Activated naive CD8-positive, alpha-beta T cell treated with anti-CD3 and anti-CD28 coated beads, Interleukin-2, amount 50 U/mL, for 24 hours (primary cell): ENCODE results near the gene GALNT2.

Source experiments
- ATAC-seq: fragments of 150-1000 bp; cut with Tn5 transposase; one replicate; pipeline ENCODE4 v1.10.0; 2021
- DNase-seq: peaks from one replicate; pipeline ENCODE4 v3.0.0; 2021
- H3K27ac Mint-ChIP-seq: one replicate; pipeline ENCODE4 v1.8.0; 2021; ENCODE audit warnings: mild to moderate bottlenecking, mixed read lengths
- H3K27me3 Mint-ChIP-seq: one replicate; pipeline ENCODE4 v1.8.0; 2021; ENCODE audit warnings: mixed read lengths
- H3K36me3 Mint-ChIP-seq: one replicate; pipeline ENCODE4 v1.8.0; 2021; ENCODE audit warnings: low read depth, mixed read lengths
- H3K4me1 Mint-ChIP-seq: one replicate; pipeline ENCODE4 v1.8.0; 2021; ENCODE audit warnings: mixed read lengths
- H3K4me3 Mint-ChIP-seq: one replicate; pipeline ENCODE4 v1.8.0; 2021; ENCODE audit warnings: mild to moderate bottlenecking, moderate library complexity, mixed read lengths
- H3K9me3 Mint-ChIP-seq: one replicate; pipeline ENCODE4 v1.8.0; 2021; ENCODE audit warnings: mixed read lengths

GALNT2 gene

DNA sequence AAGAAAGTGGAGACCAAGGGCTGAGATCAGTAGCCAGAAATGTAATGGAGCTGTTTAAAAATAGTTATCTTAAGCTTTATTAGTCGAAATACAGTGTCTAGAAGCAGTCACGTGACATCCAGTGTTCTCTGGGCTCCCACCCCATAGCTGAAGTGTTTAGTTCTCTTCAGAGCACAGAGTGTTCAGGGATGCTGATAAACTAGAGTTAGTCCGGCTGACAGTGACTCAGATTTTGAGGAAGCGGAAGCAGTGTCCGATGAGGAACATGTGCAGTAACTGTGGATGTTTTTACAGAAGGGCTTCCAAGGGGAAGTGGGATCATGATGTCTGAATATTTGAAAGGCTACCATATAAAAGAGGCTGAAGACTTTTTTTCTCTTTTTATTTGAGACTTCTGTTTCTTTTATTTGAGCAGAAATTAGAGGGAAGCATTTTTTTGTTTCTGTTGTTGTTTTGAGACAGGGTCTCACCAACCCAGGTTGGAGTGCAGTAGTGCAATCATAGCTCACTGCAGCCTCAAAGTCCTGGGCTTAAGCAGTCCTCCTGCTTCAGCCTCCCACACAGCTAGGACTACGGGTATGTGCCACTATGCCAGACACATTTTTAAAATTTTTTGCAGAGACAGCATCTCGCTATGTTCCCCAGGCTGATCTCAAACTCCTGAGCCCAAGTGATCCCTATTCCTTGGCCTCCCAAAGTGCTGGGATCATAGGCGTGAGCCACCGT is 124.2 kb downstream of the GALNT2 start:
- peaks cover 43% of the 10 kb centered on the region for H3K4me1 Mint-ChIP-seq
- peaks cover 25% of the 10 kb centered on the region for H3K36me3 Mint-ChIP-seq
- H3K4me3 Mint-ChIP-seq = no peak overlapping the region
- H3K27ac Mint-ChIP-seq = no peak overlapping the region
- ATAC-seq = no peak
- H3K9me3 Mint-ChIP-seq = no peaks in the 10 kb centered on the region
- no peaks in the 10 kb centered on the region for H3K27me3 Mint-ChIP-seq
- no peak for DNase-seq

DNA sequence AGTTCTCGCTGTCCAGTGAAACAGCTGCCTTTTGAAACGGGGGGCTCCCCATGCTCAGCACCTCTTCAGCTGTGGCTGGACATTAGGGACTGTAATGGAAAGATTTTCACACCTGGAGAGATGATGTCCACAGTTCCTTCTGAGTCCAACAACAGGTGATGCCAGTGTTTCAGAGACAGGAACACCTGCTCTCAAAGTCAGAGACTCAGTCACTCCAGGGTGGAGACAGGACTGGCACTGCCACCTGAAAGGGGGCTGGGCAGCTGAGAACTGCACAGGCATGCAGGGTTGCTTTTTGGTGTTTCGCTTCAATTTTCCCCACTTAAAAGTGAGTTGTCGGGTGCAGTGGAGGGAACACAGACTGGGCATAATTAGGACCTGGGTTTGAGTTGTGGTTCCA is 124.8 kb downstream of the GALNT2 start:
- Mint-ChIP-seq H3K27ac (no peak overlapping the region), H3K27me3 (no peaks in the 10 kb centered on the region), H3K4me1 (peaks cover 37% of the 10 kb centered on the region), H3K9me3 (no peaks in the 10 kb centered on the region), H3K36me3 (peaks cover 23% of the 10 kb centered on the region), H3K4me3 (no peak overlapping the region)
- ATAC-seq (no peak), DNase-seq (no peak)

DNA sequence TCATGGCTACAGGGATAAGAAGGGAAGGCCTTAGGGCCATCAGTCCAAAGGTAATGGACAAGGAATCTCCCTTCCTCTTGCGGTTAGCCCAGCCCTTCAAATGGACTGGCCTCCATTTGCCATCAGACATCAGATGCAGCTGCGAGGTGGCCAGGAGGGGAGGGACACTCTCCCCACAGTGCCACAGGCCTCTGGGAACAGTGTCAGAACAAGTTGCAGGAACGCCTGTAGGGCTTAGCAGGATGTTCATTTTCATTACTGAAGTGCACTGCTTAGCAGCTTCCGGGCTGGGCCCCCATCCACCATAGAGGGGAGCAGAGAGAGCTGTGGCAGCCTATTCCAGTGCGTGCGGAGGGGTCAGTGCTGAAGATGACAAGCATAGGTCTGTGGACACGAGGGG is 127.5 kb downstream of the GALNT2 start:
- DNase-seq (no peak), ATAC-seq (no peak)
- Mint-ChIP-seq H3K27ac (peak overlapping the region; percentile 34), H3K4me1 (peaks cover 16% of the 10 kb centered on the region), H3K36me3 (peaks cover 6% of the 10 kb centered on the region), H3K27me3 (no peaks in the 10 kb centered on the region), H3K9me3 (no peaks in the 10 kb centered on the region), H3K4me3 (no peak overlapping the region)

DNA sequence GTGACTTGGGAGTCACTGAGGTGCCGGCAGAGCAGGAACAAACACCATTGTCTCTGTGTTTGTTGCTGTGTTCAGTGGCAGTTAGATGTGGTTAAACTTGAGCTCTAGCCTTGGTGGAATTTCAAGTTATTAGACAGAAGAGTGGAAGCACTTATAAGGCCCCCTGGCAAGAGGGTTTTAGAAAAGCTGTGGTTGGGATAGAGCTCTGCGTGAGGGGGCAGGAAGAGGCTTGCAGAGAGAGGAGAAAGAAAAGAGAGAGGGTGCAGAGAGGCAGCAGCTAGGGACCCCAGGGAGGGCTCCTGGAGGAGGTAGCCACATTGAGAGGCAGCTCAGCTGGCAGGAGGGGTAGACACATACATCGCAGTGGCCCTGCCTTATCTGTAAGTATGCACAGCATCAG is 128.2 kb downstream of the GALNT2 start:
- H3K4me3 Mint-ChIP-seq = no peak overlapping the region
- peaks cover 6% of the 10 kb centered on the region for H3K36me3 Mint-ChIP-seq
- ATAC-seq = no peak
- DNase-seq = no peak
- no peaks in the 10 kb centered on the region for H3K27me3 Mint-ChIP-seq
- no peak overlapping the region for H3K27ac Mint-ChIP-seq
- H3K4me1 Mint-ChIP-seq = peaks cover 14% of the 10 kb centered on the region
- no peaks in the 10 kb centered on the region for H3K9me3 Mint-ChIP-seq

DNA sequence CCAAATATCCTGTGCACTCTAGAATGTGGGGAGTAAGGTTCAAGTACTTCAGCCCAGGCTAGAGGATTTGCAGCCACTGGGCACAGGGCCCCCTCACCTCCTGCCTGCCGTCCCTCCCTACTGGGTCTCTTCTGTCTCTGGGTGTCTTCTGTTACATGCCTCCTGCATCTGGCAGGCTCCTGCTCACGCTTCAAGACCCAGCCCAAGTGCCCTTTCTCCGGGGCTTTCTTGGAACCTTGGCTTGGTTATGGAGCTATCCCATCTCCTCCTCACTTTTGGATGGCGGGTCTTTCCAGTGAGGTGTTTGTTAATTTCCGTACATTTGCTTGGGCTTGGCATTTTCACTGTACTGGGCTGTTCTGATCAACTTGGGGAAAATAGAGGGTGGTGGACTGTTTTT is 129.0 kb downstream of the GALNT2 start:
- no peak overlapping the region for H3K27ac Mint-ChIP-seq
- peaks cover 8% of the 10 kb centered on the region for H3K4me1 Mint-ChIP-seq
- no peaks in the 10 kb centered on the region for H3K27me3 Mint-ChIP-seq
- H3K4me3 Mint-ChIP-seq = no peak overlapping the region
- H3K9me3 Mint-ChIP-seq = no peaks in the 10 kb centered on the region
- ATAC-seq = no peak
- no peak for DNase-seq
- H3K36me3 Mint-ChIP-seq = peaks cover 6% of the 10 kb centered on the region

DNA sequence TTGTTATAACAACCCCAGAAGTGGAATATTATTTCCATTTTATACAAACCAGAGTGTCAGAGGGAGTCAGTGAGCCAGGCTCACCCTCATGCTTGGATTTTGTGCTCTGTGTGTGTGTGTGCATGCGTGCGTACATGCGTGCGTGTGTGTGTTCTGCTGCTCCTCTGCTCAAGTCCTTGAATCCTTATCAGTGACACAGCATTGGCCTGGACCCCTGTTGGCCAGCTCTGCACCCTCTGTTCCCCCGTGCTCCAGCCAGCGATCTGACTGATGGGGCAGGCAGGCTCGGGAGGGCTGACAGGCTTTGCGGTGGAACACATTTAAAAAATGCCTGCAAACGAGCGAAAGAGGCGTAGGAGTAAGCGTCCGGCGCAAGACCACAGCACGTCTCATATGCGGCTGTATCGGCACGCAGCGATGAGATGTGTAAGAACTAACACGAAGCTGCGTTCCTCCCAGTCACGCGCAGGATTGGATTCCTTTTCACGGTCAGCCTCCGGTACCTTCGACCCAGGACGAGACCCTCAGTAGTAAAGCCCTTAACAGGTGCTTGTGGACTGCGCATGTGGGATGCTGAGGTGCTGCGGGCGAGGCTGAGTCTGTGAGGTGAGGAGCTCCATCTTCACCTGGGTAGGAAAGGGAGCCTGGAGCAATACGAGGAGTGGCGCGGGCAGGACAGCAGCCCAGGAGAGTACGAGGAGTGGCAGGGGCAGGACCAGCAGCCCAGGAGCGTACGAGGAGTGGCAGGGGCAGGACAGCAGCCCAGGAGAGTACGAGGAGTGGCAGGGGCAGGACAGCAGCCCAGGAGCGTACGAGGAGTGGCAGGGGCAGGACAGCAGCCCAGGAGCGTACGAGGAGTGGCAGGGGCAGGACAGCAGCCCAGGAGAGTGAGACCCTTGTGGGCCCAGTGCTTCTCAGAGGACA is 130.9 kb downstream of the GALNT2 start:
- H3K4me3 Mint-ChIP-seq = no peak overlapping the region
- H3K27me3 Mint-ChIP-seq = no peaks in the 10 kb centered on the region
- H3K27ac Mint-ChIP-seq = no peak overlapping the region
- peaks cover 4% of the 10 kb centered on the region for H3K4me1 Mint-ChIP-seq
- DNase-seq (no peak), ATAC-seq (no peak)
- no peaks in the 10 kb centered on the region for H3K9me3 Mint-ChIP-seq
- peaks cover 8% of the 10 kb centered on the region for H3K36me3 Mint-ChIP-seq

DNA sequence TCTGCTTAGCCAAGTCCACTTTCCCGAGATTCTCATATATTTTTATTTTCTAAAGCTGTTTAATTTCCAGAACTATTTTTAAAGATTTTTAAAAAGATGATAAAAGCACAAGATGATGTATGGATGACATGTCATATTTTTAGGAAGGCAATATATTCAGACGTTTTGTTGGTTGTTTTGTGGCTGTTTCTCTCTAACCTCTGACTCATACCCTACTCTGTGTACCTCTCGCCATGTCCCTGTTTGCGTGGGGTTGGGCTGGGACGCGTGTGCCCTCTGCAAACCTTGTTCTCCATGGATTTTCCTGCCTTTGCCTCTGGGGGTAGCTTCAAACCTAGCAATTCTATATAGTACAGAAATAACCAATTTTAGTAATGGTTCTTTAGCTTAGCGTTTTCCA is 132.0 kb downstream of the GALNT2 start:
- H3K27ac Mint-ChIP-seq = no peak overlapping the region
- H3K4me3 Mint-ChIP-seq = no peak overlapping the region
- ATAC-seq (no peak), DNase-seq (no peak)
- peaks cover 4% of the 10 kb centered on the region for H3K4me1 Mint-ChIP-seq
- H3K36me3 Mint-ChIP-seq = peaks cover 16% of the 10 kb centered on the region
- no peaks in the 10 kb centered on the region for H3K27me3 Mint-ChIP-seq
- no peaks in the 10 kb centered on the region for H3K9me3 Mint-ChIP-seq

DNA sequence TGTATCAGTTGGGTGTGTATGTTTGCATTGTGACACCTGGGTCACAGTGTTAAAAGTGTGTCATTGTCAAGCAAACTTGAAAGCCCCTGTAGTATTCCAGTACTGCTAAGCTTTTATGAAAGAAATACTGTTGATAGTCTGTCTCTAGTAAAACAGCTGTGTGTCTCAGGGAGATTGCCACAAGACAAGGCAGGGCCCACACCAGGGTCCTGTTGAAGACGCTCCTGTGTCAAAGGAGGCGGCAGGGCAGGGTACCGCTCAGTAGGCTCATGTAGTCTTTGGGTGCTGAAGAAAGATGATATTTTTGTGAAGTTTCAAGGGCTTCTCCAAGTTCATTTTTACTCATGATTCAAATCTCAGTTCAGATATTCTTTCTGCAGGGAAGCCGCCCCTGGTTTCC is 132.5 kb downstream of the GALNT2 start:
- peaks cover 4% of the 10 kb centered on the region for H3K4me1 Mint-ChIP-seq
- H3K27ac Mint-ChIP-seq = no peak overlapping the region
- no peaks in the 10 kb centered on the region for H3K27me3 Mint-ChIP-seq
- no peak overlapping the region for H3K4me3 Mint-ChIP-seq
- peaks cover 20% of the 10 kb centered on the region for H3K36me3 Mint-ChIP-seq
- ATAC-seq (no peak), DNase-seq (no peak)
- H3K9me3 Mint-ChIP-seq = no peaks in the 10 kb centered on the region

DNA sequence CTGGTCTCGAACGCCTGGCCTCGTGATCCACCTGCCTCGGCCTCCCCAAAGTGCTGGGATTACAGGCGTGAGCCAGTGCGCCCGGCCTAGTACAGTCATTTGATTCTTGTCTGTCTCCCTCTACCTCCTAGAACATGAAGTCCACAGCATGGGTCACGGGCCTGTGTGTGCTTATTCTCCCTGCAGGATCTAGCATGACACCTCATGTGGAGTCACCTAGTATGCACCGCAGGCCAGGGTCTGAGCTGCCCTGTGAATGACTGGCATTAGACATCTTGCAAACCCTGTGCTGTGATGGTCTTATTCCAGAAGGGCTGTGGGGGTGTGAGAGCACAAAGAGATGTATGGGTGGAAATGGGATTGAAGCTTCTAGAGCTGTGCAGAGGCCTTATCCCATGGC is 133.2 kb downstream of the GALNT2 start:
- ATAC-seq (no peak), DNase-seq (no peak)
- Mint-ChIP-seq H3K4me1 (peaks cover 3% of the 10 kb centered on the region), H3K27ac (no peak overlapping the region), H3K4me3 (no peak overlapping the region), H3K27me3 (no peaks in the 10 kb centered on the region), H3K9me3 (no peaks in the 10 kb centered on the region), H3K36me3 (peaks cover 23% of the 10 kb centered on the region)

DNA sequence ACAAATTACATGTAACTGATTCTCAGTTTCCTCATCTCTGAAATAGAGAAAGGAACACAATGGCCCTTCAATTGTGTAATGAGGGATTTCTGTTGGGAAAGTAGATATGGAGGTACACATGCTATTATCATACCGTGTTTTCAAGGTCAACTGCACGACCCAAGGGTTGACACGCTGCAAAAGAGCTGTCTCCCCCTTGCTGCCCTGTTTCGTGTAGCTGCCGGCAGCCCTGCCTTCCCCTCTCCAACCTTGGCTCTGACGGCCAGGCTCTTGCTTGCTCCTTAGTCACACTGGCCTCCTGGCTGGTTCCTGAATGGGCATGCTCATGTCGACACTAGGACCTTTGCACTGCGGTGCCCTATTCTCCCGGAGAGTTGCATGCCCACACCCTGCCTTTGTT is 134.4 kb downstream of the GALNT2 start:
- peaks cover 22% of the 10 kb centered on the region for H3K36me3 Mint-ChIP-seq
- H3K27ac Mint-ChIP-seq = no peak overlapping the region
- DNase-seq (no peak), ATAC-seq (peak; percentile 29)
- peaks cover 3% of the 10 kb centered on the region for H3K4me1 Mint-ChIP-seq
- H3K27me3 Mint-ChIP-seq = no peaks in the 10 kb centered on the region
- H3K4me3 Mint-ChIP-seq = no peak overlapping the region
- H3K9me3 Mint-ChIP-seq = no peaks in the 10 kb centered on the region

DNA sequence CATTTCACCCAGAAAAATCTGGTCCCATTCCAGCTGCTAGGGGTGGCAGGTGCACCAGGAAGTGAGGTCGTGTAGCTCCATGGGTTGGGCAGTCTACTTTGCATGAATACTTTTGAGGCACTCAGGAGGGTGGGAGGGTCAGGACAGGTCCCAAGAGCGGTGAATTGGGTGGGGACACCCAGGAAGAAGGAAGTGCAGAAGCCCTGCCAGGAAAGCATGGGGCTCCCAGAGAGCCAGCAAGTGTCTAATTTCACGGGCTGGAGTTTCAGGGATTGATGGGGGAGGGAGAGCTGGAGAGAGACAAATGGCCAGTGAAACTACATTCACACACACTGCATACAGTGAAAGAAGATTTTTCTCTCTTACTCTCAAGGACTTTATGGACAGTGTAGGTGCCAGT is 137.8 kb downstream of the GALNT2 start:
- Mint-ChIP-seq H3K4me3 (no peak overlapping the region), H3K36me3 (peaks cover 33% of the 10 kb centered on the region), H3K9me3 (no peaks in the 10 kb centered on the region), H3K4me1 (peaks cover 30% of the 10 kb centered on the region), H3K27ac (peak overlapping the region; percentile 28), H3K27me3 (no peaks in the 10 kb centered on the region)
- DNase-seq (no peak), ATAC-seq (no peak)

DNA sequence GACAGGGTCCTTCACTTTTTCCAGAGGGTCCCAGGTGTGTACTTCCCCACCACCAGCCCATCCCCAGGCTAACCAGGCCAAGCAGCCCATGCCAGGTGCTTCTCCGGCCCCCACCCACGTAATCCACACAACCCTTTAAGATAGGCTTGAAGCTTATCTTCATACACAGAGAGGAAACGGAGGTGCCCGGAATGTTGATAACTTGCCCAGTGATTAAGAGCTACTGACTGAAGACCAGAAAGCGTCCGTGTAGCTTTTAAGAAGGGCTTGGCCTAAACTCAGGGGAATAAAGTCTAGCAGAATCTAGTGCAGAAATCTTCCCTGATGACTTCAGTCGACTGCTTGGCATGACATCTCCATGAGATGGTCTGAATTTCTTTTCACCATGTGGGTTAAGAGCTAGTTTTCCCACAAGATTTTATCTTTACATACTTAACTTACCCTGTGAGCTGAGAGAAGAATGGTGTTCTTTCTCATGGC is 138.7 kb downstream of the GALNT2 start:
- H3K27ac Mint-ChIP-seq = peak overlapping the region; percentile 11
- no peak for DNase-seq
- no peaks in the 10 kb centered on the region for H3K27me3 Mint-ChIP-seq
- H3K4me1 Mint-ChIP-seq = peaks cover 39% of the 10 kb centered on the region
- ATAC-seq = no peak
- H3K4me3 Mint-ChIP-seq = no peak overlapping the region
- H3K9me3 Mint-ChIP-seq = no peaks in the 10 kb centered on the region
- H3K36me3 Mint-ChIP-seq = peaks cover 37% of the 10 kb centered on the region

DNA sequence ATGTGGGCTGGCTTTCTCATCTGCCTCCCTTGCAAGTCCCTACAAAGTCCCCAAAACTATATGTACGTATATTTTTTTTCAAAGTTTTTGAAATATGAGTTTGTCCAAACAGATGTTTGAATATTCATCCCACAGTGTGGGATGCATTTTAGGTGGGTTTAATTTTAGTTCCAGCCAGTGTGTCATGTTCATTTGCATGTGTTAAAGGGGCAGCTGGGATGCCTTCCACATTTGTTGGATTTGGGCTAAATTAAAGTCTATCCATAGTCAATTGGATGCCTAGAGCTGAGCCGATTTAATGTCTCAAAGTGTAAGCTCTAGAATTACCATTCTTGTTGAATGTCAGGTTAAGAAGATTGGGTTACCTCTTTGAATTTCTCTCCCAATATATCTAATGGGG is 139.2 kb downstream of the GALNT2 start:
- no peak for ATAC-seq
- H3K9me3 Mint-ChIP-seq = no peaks in the 10 kb centered on the region
- H3K4me1 Mint-ChIP-seq = peaks cover 43% of the 10 kb centered on the region
- no peak overlapping the region for H3K4me3 Mint-ChIP-seq
- no peaks in the 10 kb centered on the region for H3K27me3 Mint-ChIP-seq
- H3K27ac Mint-ChIP-seq = peak overlapping the region; percentile 11
- no peak for DNase-seq
- peaks cover 37% of the 10 kb centered on the region for H3K36me3 Mint-ChIP-seq

DNA sequence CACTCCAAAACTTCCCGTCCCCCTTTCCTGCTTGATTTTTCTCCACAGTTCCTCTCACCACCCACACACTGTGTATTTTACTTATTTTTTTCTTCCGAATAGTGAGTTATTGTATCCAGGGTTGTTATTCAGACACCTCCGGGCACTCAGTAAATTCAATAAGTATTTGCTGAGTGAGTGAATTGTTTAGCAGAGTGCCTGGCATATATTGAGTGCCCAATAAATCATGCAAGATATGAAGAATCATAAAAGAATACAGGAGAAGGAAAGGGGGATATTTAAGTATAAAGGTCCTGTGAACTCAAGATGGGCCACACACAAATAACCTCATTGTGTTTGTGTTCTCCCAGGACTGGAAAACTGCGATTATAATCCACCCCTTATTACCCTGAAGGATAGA is 139.9 kb downstream of the GALNT2 start:
- no peak overlapping the region for H3K27ac Mint-ChIP-seq
- H3K4me3 Mint-ChIP-seq = no peak overlapping the region
- no peaks in the 10 kb centered on the region for H3K27me3 Mint-ChIP-seq
- no peak for DNase-seq
- no peaks in the 10 kb centered on the region for H3K9me3 Mint-ChIP-seq
- peaks cover 47% of the 10 kb centered on the region for H3K4me1 Mint-ChIP-seq
- peaks cover 38% of the 10 kb centered on the region for H3K36me3 Mint-ChIP-seq
- ATAC-seq = no peak

DNA sequence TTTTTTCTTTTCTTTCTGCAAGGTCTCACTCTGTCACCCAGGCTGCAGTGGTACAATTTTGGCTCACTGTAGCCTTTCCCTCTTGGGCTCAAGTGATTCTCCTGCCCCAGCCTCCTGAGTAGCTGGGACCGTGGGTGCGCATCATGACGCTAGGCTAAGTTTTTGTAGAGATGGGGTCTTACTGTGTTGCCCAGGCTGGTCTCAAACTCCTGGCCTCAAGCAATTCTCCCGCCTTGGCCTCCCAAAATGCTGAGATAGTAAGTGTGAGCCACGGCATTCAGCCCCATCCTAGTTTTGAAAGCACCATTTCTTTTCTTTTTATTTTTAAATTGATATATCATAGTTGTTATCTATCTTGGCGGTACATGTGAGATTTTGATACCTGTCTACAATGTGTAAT is 140.6 kb downstream of the GALNT2 start:
- Mint-ChIP-seq H3K27ac (no peak overlapping the region), H3K4me1 (peaks cover 54% of the 10 kb centered on the region), H3K4me3 (no peak overlapping the region), H3K36me3 (peaks cover 40% of the 10 kb centered on the region), H3K9me3 (no peaks in the 10 kb centered on the region), H3K27me3 (no peaks in the 10 kb centered on the region)
- DNase-seq = no peak
- no peak for ATAC-seq
